Left colon (tissue), 2 donors: Measurements from ENCODE around the gene EPHA6. TPM values are rescaled to one million over a fixed set of nuclear protein-coding genes. Genes with fewer than 3 reads are reported as not detected.
"Not testable (repeated sequence)": the region's sequence is repeated elsewhere in the genome, so short reads cannot be mapped to it uniquely, and the experiment has no call there.

Source experiments
- ATAC-seq: fragments of 200-7000 bp; cut with Tn5 transposase; one replicate; pipeline ENCODE4 v1.9.1; 2020; ENCODE audit warnings: mild to moderate bottlenecking, moderate library complexity
- DNase-seq, 2 donors: peaks; one replicate each; pipeline ENCODE4 v3.0.0-alpha.2; 2020
- intact Hi-C, 2 donors: fragments of 100-400 bp; cut with DNase I in 1 of 2; cut with micrococcal nuclease in 1 of 2; formaldehyde crosslinking; loops; one replicate each; pipeline versions ENCODE4 v1.11.2 to v1.14.0; 2022; cut with DNase I, micrococcal nuclease
- total RNA-seq, 2 donors: library from RNA; stranded (reverse); fragmentation: NEBNext Ultra II Directional; extraction: Animal tissue kit (Norgen Biotek cat#: 25700); gene quantifications; one replicate each; pipeline ENCODE4 v1.2.1, GENCODE V29; 2021
- donor health status: DM: no; HTN: no; CAD: no.
- donor health status: DM: yes; HTN: yes; CAD: no.

The EPHA6 gene
- total RNA-seq, 2 donors from 2014 or later: 0.18 to 3.7 TPM

- intact Hi-C loops: no loop called here
- no peak for DNase-seq
- ATAC-seq: no peak
Measured at GRCh38 chr3:97235611-97236315, 421.4 kb downstream of the EPHA6 start.

GRCh38 chr3:97241417-97241816 lies 427.0 kb downstream of the EPHA6 start:
- ATAC-seq (no peak), DNase-seq (no peak)
- intact Hi-C loops: no loop called here

GRCh38 chr3:97245201-97245910 lies 431.0 kb downstream of the EPHA6 start:
- ATAC-seq: no peak
- intact Hi-C loops: no loop called here

GRCh38 chr3:97256060-97256459 lies 441.7 kb downstream of the EPHA6 start:
- intact Hi-C loops: no loop called here
- DNase-seq: no peak

More at GRCh38 chr3:97245201-97245910, 431.0 kb downstream of the EPHA6 start:
- DNase-seq: no peak

GRCh38 chr3:97257942-97258697 lies 443.7 kb downstream of the EPHA6 start:
- ATAC-seq (no peak), DNase-seq (no peak)
- intact Hi-C loops: no loop called here

More at GRCh38 chr3:97256060-97256459, 441.7 kb downstream of the EPHA6 start:
- ATAC-seq: no peak

GRCh38 chr3:97259263-97259662 lies 444.9 kb downstream of the EPHA6 start:
- ATAC-seq (no peak), DNase-seq (no peak)
- intact Hi-C loops: no loop called here

GRCh38 chr3:97264180-97264579 lies 449.8 kb downstream of the EPHA6 start:
- intact Hi-C loops: no loop called here
- no peak for ATAC-seq
- no peak for DNase-seq

GRCh38 chr3:97265237-97266005 lies 451.0 kb downstream of the EPHA6 start:
- intact Hi-C loops: no loop called here
- ATAC-seq (no peak), DNase-seq (no peak)

GRCh38 chr3:97269202-97269601 lies 454.8 kb downstream of the EPHA6 start:
- intact Hi-C loops: no loop called here
- ATAC-seq (no peak), DNase-seq (no peak)

GRCh38 chr3:97276879-97277550 lies 462.6 kb downstream of the EPHA6 start:
- DNase-seq, ATAC-seq, intact Hi-C loops: not testable (repeated sequence)

- intact Hi-C loops: no loop called here
- ATAC-seq (no peak), DNase-seq (no peak)
Measured at GRCh38 chr3:97277708-97278107, 463.3 kb downstream of the EPHA6 start.

- intact Hi-C loops: no loop called here
- peak; percentile 37 for ATAC-seq
- no peak for DNase-seq
Measured at GRCh38 chr3:97278506-97278905, 464.1 kb downstream of the EPHA6 start.

- DNase-seq (no peak), ATAC-seq (no peak)
- intact Hi-C loops: no loop called here
Measured at GRCh38 chr3:97291901-97292300, 477.5 kb downstream of the EPHA6 start.

- no peak for ATAC-seq
Measured at GRCh38 chr3:97293596-97294131, 479.3 kb downstream of the EPHA6 start.

GRCh38 chr3:97297032-97297431 lies 482.6 kb downstream of the EPHA6 start:
- ATAC-seq (no peak), DNase-seq (no peak)
- intact Hi-C loops: no loop called here

More at GRCh38 chr3:97293596-97294131, 479.3 kb downstream of the EPHA6 start:
- no peak for DNase-seq
- intact Hi-C loops: no loop called here

- no peak for DNase-seq
- intact Hi-C loops: no loop called here
- ATAC-seq: no peak
Measured at GRCh38 chr3:97301114-97301513, 486.7 kb downstream of the EPHA6 start.

- DNase-seq (no peak), ATAC-seq (no peak)
- intact Hi-C loops: no loop called here
Measured at GRCh38 chr3:97306226-97306625, 491.8 kb downstream of the EPHA6 start.

GRCh38 chr3:97338375-97338774 lies 524.0 kb downstream of the EPHA6 start:
- ATAC-seq (no peak), DNase-seq (no peak)
- intact Hi-C loops: no loop called here
